Keratinocyte (primary cell): ENCODE measurements around the gene NTMT1.

Source experiments
- EZH2 ChIP-seq: IDR thresholded peaks from one replicate; pipeline ENCODE4 v1.6.1; 2012; ENCODE audit warnings: inconsistent platforms, mild to moderate bottlenecking, low read length, moderate library complexity
- TF ChIP-seq, protein P1 (sequence below), 3 experiments: IDR thresholded peaks in 1 of 3; conservative IDR thresholded peaks in 1 of 3; optimal IDR thresholded peaks in 1 of 3; 2 replicates in 2 of 3; 3 replicates in 1 of 3; pipeline versions ENCODE3 to v1.5.1; 2011; ENCODE audit warnings: low read length in 3 of 3, mild to moderate bottlenecking in 3 of 3, moderate library complexity in 2 of 3, control low read depth in 1 of 3, inconsistent platforms in 1 of 3; ENCODE audit not compliant: insufficient read depth in 2 of 3; ENCODE audit errors: extremely low read depth in 1 of 3

DNA sequence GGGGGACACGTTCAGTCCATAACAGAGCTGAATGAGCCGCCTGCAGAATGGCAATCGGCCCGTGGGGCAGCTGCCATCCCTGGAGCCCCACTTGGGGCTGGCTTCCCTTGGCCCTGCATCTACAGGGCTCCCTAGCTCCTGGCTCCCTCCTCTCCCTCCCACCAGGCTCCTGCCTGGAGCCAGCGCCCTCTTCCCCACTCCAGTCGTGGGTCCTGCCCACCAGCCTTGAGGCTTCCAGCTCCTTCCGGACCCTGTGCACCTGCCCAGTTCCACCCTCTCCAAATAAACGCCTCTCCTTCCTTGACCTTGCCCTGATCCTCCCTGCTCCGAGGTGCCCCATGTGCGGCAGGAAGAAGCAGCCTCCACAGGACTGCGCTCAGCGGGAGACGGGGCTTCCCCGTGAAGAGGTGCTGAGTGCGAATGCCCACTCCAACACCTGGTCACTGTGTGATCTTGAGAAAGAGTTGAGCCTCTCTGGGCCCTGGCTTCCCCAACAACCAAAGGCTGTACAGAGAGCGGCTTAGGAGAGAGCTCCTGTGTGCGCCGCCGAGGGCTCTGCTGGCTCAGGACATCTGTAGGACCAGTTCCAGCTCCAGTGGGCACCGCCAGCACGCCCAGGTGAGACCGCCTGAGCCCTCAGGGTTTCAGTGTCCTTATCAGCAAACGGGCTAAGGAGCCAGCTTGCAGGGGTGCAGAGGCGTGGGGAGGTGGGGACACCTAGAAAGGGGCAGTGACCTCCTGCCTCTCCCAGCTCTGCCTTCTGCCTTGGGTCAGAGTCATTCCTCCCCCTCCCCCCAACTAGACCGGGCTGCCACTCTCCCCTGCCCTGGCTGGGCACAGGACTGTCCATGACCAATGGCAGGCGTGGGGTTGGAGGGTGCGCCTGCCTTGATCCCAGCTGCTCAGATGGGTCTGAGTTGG is 17.1 kb upstream of the NTMT1 start:
- TF ChIP-seq EZH2, result no peak
- TF ChIP-seq, protein P1, sequence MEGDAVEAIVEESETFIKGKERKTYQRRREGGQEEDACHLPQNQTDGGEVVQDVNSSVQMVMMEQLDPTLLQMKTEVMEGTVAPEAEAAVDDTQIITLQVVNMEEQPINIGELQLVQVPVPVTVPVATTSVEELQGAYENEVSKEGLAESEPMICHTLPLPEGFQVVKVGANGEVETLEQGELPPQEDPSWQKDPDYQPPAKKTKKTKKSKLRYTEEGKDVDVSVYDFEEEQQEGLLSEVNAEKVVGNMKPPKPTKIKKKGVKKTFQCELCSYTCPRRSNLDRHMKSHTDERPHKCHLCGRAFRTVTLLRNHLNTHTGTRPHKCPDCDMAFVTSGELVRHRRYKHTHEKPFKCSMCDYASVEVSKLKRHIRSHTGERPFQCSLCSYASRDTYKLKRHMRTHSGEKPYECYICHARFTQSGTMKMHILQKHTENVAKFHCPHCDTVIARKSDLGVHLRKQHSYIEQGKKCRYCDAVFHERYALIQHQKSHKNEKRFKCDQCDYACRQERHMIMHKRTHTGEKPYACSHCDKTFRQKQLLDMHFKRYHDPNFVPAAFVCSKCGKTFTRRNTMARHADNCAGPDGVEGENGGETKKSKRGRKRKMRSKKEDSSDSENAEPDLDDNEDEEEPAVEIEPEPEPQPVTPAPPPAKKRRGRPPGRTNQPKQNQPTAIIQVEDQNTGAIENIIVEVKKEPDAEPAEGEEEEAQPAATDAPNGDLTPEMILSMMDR (optimal IDR thresholded peaks at IDR 0.05 in 1 of 3, IDR thresholded peaks at IDR 0.05 in 1 of 3, conservative IDR thresholded peaks at IDR 0.05 in 1 of 3; ENCODE audit: extremely low read depth in 1 of 3, insufficient read depth in 2 of 3, low read length in 3 of 3), result no peak
